GM12878 (cell line): ENCODE results near the gene NEMP2. TPM values are rescaled to one million over a fixed set of nuclear protein-coding genes. Genes with fewer than 3 reads are reported as not detected.
A peak's percentile ranks its signal among the peaks of the same experiment; 100 is the strongest.

ENCODE experiments used
- ATAC-seq: fragments of 200-7000 bp; cut with Tn5 transposase; 3 replicates; pipeline ENCODE4 v1.9.1; 2020; ENCODE audit warnings: mild to moderate bottlenecking, moderate library complexity
- BruUV-seq: library from RNA; stranded (reverse); fragments of 400-500 nt; replicated peaks from 2 replicates; lab custom pipeline; 2021; lab: Mats Ljungman, UMichigan
- CTCF ChIA-PET: fragments of 300-600 bp; sonication (Branson Sonifier 250); formaldehyde crosslinking; extraction: SDS; loops from one replicate; lab custom pipeline; 2021; ENCODE audit warnings: inconsistent platforms; lab: Yijun Ruan, JAX
- POLR2A ChIA-PET: fragments of 350-600 bp; formaldehyde crosslinking; extraction: SDS; loops from one replicate; lab custom pipeline; 2021; ENCODE audit warnings: inconsistent platforms; lab: Charles Lee
- RAD21 ChIA-PET: fragments of 300-600 bp; sonication (Branson Sonifier 250); formaldehyde crosslinking; loops from one replicate; lab custom pipeline; 2023; ENCODE audit warnings: antibody characterized with exemption; ENCODE audit not compliant: unreplicated experiment; lab: Charles Lee
- SMC1A ChIA-PET: fragments of 300-600 bp; sonication (Branson Sonifier 250); formaldehyde crosslinking; loops from one replicate; lab custom pipeline; 2023; ENCODE audit not compliant: unreplicated experiment, uncharacterized antibody; lab: Charles Lee
- DNase-seq: peaks from one replicate; pipeline ENCODE4 v3.0.0-alpha.2; 2011; ENCODE audit warnings: low read depth, low spot score
- FAIRE-seq: peaks from 3 replicates; lab custom pipeline; 2011; peaks lifted over from hg19 to GRCh38; lab: Jason Lieb, UNC
- H2AFZ ChIP-seq: 2 replicates; pipeline ENCODE4 v1.6.0; 2011; ENCODE audit warnings: low read depth, low read length, control low read depth; ENCODE audit not compliant: control insufficient read depth
- H3K27ac ChIP-seq: 2 replicates; pipeline ENCODE4 v1.5.1; 2011; ENCODE audit warnings: control low read depth; ENCODE audit not compliant: control insufficient read depth, insufficient read depth
- H3K27me3 ChIP-seq, 2 experiments: replicated peaks in 1 of 2; 2 replicates each; pipeline versions ENCODE4 v1.6.0 to v1.6.1; 2011; ENCODE audit warnings: low read length in 1 of 2; ENCODE audit not compliant: control insufficient read depth in 2 of 2, insufficient read depth in 2 of 2
- H3K36me3 ChIP-seq, 2 experiments: 2 replicates each; pipeline ENCODE4 v1.5.1; 2011; ENCODE audit warnings: low read length in 1 of 2; ENCODE audit not compliant: control insufficient read depth in 2 of 2, insufficient read depth in 2 of 2
- H3K4me1 ChIP-seq: 2 replicates; pipeline ENCODE4 v1.6.1; 2011; ENCODE audit warnings: mild to moderate bottlenecking, low read length, moderate library complexity, mixed read lengths; ENCODE audit not compliant: control insufficient read depth, insufficient read depth
- H3K4me2 ChIP-seq: 2 replicates; pipeline ENCODE4 v1.6.0; 2011; ENCODE audit warnings: control low read depth; ENCODE audit not compliant: control insufficient read depth, insufficient read depth
- H3K4me3 ChIP-seq: fragments of 200-600 bp; sonication (generic); 2 replicates; pipeline ENCODE4 v1.5.1; 2016
- H3K79me2 ChIP-seq: 2 replicates; pipeline ENCODE4 v1.6.0; 2011; ENCODE audit warnings: low read length; ENCODE audit not compliant: control insufficient read depth, insufficient read depth
- H3K9ac ChIP-seq: 2 replicates; pipeline ENCODE4 v1.8.0; 2011; ENCODE audit warnings: low read length, control low read depth, mixed read lengths; ENCODE audit not compliant: control insufficient read depth, insufficient read depth
- H3K9me3 ChIP-seq: replicated peaks from 3 replicates; pipeline ENCODE4 v1.5.1; 2011; ENCODE audit warnings: mild to moderate bottlenecking, low read length; ENCODE audit not compliant: control insufficient read depth, insufficient read depth
- H4K20me1 ChIP-seq: 2 replicates; pipeline ENCODE4 v1.6.0; 2011; ENCODE audit not compliant: control insufficient read depth, insufficient read depth
- BMI1 ChIP-seq: fragments of 450-650 bp; IDR thresholded peaks from 2 replicates; pipeline ENCODE4 v1.6.1; 2016; ENCODE audit warnings: mild to moderate bottlenecking, moderate library complexity, borderline replicate concordance
- WGBS: methylation state at CpG from one replicate; pipeline ENCODE4 v1.1.6; 2016; ENCODE audit warnings: low lambda C conversion rate; ENCODE audit not compliant: insufficient replicate concordance, insufficient coverage; ENCODE audit errors: missing lambda C conversion rate; 5-methylcytosine and 5-hydroxymethylcytosine counted together
- in situ Hi-C: fragments of 300-500 bp; cut with MboI; formaldehyde crosslinking; loops from 9 replicates; pipeline ENCODE4 v1.14.3; 2018; ENCODE audit warnings: mixed read lengths
- intact Hi-C: fragments of 100-400 bp; cut with micrococcal nuclease; formaldehyde crosslinking; loops from one replicate; pipeline ENCODE4 v1.14.2; 2022; ENCODE audit not compliant: unreplicated experiment
- polyA plus RNA-seq, 11 experiments: library from polyadenylated mRNA; depleted of rRNA in 4 of 11; unstranded in 6 of 11; stranded (reverse) in 5 of 11; fragments of >200 nt; fragmentation: Nextera tagmentation in 4 of 11; fragmentation: Illumina TruSeq in 1 of 11; extraction: Ambion mirVana in 4 of 11; extraction: Trizol in 1 of 11; gene quantifications; 1 replicate in 1 of 11; 2 replicates in 10 of 11; pipeline versions ENCODE4 v1.2.1 to v1.2.3, GENCODE V29; 2011 to 2016; ENCODE audit warnings: inconsistent platforms in 2 of 11, missing spikeins in 2 of 11, low read depth in 1 of 11
- total RNA-seq, 4 experiments: library from RNA; depleted of rRNA in 3 of 4; stranded (reverse); fragments of >200 nt in 3 of 4; fragmentation: Illumina TruSeq in 1 of 4; extraction: Trizol in 1 of 4; gene quantifications; 2 replicates each; pipeline versions ENCODE4 v1.2.1 to v1.2.3, GENCODE V29; 2013 to 2021
- TF ChIP-seq, protein P1 (sequence below): IDR thresholded peaks from 2 replicates; pipeline ENCODE4 v1.6.1; 2012; ENCODE audit warnings: mild to moderate bottlenecking, low read depth, low read length

The NEMP2 gene
- total and polyA plus RNA-seq, 10 of the 15 experiments (the other 5 are each of a cell fraction or from before 2014, with no cell fraction given), result 2.3 to 14.0 (median 8.1) TPM

DNA sequence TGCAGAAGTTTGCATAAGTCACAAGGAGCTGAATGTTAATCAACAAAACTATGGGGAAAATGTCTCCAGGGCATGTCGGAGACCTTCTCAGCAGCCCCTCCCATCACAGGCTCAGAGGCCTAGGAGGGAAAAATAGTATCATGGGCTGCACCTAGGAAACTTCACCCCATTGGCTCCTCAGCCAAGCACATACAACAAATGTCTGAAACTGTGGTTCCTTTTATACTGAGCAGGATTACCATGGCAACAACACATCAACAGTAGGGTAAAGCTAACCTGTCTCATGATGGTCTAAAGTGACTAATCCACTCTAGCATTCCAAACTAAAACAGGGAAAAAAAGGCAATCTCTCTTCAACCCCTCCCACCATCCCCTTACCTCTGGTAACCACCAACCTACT, 3.2 kb upstream of the NEMP2 start:
- H3K4me1 ChIP-seq, result peaks cover 4% of the 10 kb centered on the region
- H3K4me3 ChIP-seq, result no peak overlapping the region
- no peaks in the 10 kb centered on the region for H4K20me1 ChIP-seq
- in situ Hi-C loops, result no loop called here
- intact Hi-C loops, result no loop called here
- no peaks in the 10 kb centered on the region for H3K27me3 ChIP-seq
- no peak for FAIRE-seq
- TF ChIP-seq, protein P1, sequence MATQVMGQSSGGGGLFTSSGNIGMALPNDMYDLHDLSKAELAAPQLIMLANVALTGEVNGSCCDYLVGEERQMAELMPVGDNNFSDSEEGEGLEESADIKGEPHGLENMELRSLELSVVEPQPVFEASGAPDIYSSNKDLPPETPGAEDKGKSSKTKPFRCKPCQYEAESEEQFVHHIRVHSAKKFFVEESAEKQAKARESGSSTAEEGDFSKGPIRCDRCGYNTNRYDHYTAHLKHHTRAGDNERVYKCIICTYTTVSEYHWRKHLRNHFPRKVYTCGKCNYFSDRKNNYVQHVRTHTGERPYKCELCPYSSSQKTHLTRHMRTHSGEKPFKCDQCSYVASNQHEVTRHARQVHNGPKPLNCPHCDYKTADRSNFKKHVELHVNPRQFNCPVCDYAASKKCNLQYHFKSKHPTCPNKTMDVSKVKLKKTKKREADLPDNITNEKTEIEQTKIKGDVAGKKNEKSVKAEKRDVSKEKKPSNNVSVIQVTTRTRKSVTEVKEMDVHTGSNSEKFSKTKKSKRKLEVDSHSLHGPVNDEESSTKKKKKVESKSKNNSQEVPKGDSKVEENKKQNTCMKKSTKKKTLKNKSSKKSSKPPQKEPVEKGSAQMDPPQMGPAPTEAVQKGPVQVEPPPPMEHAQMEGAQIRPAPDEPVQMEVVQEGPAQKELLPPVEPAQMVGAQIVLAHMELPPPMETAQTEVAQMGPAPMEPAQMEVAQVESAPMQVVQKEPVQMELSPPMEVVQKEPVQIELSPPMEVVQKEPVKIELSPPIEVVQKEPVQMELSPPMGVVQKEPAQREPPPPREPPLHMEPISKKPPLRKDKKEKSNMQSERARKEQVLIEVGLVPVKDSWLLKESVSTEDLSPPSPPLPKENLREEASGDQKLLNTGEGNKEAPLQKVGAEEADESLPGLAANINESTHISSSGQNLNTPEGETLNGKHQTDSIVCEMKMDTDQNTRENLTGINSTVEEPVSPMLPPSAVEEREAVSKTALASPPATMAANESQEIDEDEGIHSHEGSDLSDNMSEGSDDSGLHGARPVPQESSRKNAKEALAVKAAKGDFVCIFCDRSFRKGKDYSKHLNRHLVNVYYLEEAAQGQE, result no peak
- TF ChIP-seq BMI1, result peak; percentile 60; the same call in 1 of the 2 replicates
- TF ChIP-seq, all 136 proteins: peak for 1
- POLR2A ChIA-PET, result interaction anchor here (1.2 kb wide), 1 partner anchor 15 kb away, joined by 4 read pairs; no protein-coding TSS in a partner anchor
- H3K9ac ChIP-seq, result no peak overlapping the region
- ATAC-seq (no peak), DNase-seq (no peak)
- no peak overlapping the region for H2AFZ ChIP-seq
- no peak overlapping the region for H3K4me2 ChIP-seq
- SMC1A ChIA-PET, result interaction anchor here (1.0 to 2.4 kb wide), 7 partner anchors 8 to 147 kb away, joined by 3 to 16 read pairs (median 4); no protein-coding TSS in a partner anchor
- CTCF ChIA-PET, result interaction anchor here (2.2 to 3.1 kb wide), 2 partner anchors 8 to 11 kb away, joined by 6 to 11 read pairs; no protein-coding TSS in a partner anchor
- H3K27ac ChIP-seq, result no peak overlapping the region
- RAD21 ChIA-PET, result no interaction called here
- WGBS, result 94% methylated on average over 1 of the region's 1 CpG
- H3K9me3 ChIP-seq, result peaks cover 17% of the 10 kb centered on the region
- BruUV-seq, result no TSS peak
- 0 out of 4 replicates have a peak, but pooled peaks cover 0 to 4% of the 10 kb centered on the region in 2 experiments for H3K36me3 ChIP-seq
- peaks cover 39% of the 10 kb centered on the region for H3K79me2 ChIP-seq
